ENCODE data around the gene STK32A.
"Not testable (repeated sequence)": the region's sequence is repeated elsewhere in the genome, so short reads cannot be mapped to it uniquely, and the experiment has no call there.

Gene STK32A

DNA sequence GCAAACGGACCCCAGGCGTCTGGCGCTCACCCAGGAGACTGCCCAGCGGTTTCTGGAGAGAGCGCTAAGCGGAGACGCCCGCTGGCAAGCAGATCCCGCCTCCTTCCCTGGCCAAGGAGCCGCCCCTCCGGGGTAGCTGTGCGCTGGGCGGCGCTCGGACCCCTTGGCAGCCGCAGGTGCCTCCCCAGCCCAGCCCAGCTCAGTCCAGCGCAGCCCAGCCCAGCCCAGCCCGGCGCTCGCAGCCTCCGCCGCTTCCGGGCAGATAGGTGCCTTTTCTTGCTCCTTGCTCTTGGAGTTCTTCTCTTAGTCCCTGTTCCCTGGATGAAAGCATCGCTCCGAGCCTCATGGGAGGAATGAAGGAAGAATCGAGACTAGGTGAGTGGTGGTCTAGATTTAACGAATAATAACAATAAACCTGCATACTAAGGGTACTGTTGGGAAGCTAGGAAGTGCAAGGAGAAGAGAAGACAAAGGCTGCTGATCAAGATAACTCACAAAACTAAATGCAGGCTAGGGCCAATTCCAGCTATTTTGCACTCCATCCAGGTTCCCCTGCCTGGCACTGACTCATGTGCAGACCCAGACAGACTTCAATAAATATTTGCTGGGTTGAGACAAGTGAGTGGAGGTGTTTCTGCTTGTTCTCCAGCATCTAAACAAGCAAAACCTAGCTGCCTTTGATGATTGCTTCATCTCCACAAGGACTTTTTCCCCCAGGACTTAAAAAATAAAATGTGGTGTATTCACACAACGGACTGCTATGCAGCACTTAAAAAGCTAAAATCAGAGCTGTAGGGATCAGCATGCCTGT is at the start of gene STK32A:
Gene STK32A (plus strand): TSS at position 202 of the 811 bp plus-strand sequence. CDS start 4,609 bp downstream, outside the sequence.
- no peak for DNase-seq (ENCODE audit: low read depth)

DNA sequence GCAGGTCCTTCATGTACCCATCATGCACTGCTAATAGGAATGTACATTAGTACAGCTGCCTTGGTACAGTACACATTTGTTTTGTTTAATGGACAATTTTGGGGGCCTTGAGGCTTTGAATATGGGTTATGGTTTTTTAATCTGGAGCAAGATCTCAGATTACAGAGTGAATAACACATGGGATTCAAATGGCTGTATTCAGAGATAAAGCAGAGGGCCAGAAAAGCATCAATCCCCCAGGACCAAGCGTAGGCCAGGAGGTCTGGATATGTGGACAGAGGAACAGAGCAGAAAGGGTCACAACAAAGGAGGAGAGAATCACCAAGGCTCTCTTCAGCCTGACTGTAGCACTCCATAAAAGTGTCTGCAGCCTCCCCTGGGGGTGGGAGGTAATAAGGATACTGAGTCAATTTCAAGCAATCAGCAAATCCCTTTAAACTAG is 47.7 kb upstream of the STK32A start:
- DNase-seq (ENCODE audit: low read depth), result no peak

DNA sequence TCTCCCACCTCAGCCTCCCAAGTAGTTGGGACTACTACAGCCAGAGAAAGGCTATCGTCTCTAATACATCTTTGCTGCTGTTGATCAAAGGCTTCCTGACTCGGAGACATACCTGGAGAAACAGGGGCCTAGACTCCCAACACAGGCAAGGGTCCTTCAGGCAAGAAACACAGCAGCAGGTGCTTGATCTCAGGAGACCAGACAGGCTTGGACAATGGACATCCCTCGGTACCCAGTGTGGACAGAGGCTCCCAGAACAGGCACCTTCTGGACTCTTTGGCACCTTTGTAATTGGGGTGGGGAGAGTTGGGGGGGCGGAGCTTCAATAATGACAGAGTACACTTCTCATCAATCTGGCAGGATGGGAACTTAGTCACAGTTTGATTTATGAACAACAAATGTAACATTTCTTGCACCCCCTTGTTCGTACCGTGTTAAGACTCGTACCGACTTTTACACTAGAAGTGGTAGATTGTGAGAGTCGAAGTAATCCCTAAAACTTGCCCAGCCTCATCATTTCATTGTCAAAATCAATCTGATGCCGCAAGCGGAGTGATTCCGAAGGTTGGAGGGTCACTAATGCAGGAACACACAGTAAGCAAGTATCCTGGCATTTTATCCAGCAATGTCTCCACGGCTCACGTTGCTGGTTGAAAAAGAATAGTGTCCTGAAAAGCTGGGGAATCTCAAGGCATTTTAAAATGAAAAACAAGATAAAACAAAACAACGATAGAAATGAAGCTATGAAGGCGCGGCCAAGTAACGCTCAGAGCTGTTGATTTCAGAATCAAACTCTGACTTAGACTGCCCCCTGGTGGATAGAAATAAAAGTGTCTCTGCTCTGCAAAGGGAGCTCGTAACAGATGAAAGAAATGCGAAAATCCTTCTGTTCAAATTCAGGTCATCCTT is 46.4 kb upstream of the STK32A start:
- no peak for DNase-seq (ENCODE audit: low read depth)

DNA sequence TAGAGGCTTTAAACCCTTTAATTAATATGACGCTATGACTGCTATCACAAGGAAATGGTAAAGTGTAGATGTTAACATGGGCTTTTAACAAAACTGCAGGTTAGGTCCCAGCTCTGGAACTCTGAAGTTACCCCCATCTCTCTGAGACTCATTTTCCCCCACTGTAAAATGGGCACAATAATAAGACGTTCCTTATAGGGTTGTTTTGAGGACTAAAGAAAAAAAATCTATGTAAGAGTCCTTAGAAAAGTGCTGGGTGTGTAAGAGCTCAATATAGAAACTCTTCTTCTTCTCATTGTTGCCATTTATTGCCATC is 45.8 kb upstream of the STK32A start:
- DNase-seq (ENCODE audit: low read depth), result no peak

DNA sequence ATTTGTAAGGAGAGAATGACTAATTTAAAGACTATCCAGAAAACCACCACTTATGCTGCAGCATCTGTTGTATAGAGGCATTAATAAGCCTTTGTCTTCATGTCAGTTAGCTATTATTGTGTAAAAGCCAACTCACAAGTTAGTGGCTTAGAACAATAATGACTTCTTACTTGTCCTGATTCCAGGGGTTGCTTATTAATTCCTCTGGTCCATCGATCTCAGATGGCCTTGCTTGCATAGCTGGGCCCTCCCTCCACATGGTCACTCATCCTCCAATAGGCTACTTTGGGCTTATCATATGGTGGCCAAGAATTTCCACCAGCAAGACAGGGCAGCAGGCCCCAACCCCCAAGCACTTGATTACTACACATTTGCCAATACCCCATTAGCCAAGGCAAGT is 44.5 kb upstream of the STK32A start:
- DNase-seq (ENCODE audit: low read depth), result no peak

DNA sequence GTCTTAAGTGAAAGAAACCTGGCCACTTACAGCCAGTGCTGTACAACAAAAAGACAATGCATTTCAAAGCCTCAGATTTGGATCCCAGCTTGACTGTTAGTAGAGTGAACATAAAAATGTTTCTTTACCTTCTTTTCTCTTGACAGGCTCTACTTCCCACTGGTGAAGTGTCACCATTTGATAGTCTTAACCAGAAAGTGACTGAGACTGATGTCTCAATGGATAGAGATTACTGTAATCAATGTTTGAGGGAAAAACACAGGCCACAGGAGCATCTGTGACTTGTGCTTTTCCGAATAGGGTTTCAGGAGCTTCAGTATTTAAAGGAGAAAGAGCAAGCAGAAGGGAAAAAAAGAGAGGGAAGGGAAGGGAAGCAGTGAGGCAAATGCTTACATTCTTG is 41.7 kb upstream of the STK32A start:
- no peak for DNase-seq (ENCODE audit: low read depth)

DNA sequence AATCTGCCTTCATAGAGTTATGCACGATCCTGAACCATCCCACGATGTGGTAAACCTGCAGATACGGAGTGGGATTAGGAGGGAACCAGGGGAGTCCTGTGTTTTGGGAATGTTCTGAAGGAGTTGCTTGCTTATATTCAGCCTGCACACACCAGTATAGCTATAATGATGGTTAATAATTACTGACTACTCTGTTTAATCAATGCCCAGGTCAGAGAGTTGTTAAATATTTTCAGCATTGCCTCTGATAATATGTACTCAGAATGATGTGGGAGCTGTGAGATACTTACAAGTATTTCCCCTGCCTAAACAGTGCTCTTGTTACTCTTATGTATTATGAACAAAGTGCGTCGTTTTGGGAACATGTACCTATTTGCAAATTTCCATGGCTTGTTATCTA is 34.8 kb upstream of the STK32A start:
- no peak for DNase-seq (ENCODE audit: low read depth)

DNA sequence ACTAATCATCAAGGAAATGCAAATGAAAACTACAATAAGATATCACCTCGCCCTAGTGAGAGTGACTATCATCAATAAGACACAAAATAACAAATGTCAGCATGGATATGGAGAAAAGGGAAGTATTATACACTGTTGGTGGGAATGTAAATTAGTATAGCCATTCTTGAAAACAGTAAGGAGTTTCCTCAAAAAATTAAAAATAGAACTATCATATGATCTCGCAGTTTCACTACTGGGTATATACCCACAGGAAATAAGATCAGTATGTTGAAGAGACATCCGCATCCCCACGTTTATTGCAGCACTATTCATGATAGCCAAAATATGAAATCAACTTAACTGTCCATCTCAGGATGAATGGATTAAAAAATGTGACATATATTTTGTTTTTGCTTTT is 31.6 kb upstream of the STK32A start:
- no peak for DNase-seq (ENCODE audit: low read depth)

DNA sequence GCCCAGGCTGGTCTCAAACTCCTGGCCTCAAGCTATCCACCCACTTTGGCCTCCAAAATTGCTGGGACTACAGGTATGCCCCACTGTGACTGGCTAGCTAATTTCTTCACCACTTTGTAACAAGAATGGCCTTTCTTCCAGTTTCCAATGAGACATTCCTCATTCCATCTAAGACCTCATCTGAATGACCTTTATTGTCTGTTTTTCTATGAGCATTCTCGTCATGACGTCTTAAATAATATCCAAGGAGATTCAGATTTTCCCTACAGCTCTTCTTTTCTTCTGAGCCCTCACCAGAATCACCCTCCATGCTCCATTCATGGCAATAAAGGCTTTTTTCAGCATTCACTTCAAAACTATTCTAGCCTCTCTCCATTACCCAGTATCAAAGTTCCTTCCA is 30.2 kb upstream of the STK32A start:
- DNase-seq (ENCODE audit: low read depth), result no peak

DNA sequence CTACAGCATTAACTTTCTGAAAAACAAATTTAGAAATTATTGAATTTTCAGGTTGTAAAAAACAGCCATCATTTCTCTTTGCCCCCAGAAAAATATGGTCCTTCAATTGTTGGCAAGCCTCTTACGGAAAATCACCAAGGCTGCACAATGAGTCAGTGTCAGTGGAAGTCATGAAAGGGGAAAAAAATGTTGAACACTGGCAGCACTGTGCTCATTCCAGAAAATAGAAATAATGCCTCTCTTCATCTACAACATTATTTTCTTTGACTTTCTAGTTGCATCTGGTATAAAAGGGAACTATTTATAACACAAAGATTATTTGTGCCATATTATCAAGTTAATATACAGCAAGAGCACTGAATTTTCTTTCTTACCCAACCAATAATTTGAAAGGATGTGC is 26.7 kb upstream of the STK32A start:
- no peak for DNase-seq (ENCODE audit: low read depth)

DNA sequence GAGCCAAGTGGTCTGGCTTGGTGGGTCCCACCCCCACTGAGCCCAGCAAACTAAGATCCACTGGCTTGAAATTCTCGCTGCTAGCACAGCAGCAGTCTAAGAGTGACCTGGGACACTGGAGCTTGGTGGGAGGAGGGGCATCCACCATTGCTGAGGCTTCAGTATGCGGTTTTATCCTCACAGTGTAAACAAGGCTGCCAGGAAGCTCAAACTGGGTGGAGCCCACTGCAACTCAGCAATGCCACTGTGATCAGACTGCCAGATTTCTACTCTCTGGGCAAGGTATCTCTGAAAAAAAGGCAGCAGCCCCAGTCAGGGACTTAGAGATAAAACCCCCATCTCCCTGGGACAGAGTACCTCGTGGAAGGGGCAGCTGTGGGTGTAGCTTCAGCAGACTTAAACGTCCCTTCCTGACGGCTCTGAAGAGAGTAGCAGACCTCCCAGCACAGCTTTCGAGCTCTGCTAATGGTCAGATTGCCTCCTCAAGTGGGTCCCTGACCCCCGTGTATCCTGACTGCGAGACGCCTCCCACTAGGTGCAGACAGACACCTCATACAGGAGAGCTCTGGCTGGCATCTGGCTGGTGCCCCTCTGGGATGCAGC is 18.2 kb upstream of the STK32A start:
- DNase-seq (ENCODE audit: low read depth), result no peak

DNA sequence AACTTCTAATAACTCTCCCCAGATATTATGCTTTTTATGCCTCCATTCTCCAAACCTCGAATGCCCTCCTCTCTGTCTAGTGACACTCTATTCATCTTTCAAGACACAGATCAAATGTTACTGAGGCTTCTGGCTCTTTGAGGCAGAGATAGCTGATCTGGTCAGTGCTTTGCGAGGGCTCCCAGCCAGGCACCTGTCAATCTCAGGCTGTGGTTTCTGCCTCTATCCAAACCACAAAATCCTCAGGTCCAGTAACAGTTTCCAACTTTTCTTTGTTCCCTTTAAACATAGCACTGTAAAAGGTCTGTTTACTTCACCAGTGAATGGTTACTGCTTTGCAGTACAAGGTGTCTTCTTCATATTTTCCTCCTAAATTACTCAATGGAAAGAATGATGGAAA is 11.5 kb upstream of the STK32A start:
- DNase-seq (ENCODE audit: low read depth), result no peak

DNA sequence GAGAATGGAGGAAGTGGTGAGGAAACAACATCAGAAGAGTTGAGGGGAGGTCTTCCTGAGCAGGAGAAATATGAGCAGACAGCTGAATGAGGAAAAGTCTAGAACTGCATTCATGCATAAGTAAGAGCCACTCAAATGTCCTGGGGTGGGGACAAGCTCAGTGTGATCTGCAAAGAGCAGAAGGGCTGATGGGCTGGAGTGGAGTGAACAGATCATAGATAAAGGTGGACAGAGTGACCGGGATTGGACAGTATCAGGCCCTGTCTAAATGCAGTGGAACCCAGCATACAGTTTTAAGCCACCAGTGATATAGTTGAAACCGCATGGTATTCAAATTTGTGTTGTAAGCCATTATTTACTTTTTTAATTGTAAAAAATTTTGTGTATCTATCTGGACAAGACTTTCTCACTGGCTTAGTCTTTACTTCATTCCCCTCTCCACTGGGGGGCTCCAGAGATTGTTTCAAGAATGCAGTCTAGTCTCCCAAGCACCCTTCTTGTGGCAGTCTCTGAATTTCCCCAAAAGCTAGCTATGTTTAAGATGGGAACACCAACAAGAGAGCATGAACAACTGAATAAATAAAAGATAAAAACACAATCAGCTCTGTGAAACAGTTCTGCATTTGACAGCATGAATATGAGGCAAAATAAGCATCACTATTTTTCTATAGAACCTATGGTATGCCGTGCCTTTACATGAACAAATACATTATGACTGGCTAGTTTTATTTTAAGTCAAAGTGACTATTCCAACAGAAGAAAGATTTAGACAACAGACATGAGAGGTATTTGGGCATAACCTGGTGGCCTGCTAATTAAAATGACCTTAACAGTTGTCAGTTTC is 10.7 kb upstream of the STK32A start:
- DNase-seq (ENCODE audit: low read depth), result no peak

DNA sequence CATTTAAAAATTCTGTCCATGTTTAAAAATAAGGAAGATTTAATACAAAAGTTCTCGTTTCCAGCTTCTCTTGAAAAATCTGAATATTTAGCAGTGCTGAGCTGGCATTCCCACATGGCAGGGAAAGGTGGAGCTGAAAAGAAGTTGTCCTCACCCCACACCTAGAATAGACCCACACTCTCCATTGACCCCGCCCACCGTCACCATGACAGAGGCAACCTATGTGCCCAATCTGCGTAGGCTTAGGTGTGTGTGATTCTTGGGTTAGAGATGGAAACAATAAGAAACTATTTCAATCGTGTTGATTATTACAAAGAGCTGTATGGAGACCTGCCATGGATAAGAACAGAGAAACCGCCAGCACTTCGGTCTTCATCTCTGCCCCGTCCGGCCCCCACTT is 8.9 kb upstream of the STK32A start:
- DNase-seq (ENCODE audit: low read depth), result no peak

DNA sequence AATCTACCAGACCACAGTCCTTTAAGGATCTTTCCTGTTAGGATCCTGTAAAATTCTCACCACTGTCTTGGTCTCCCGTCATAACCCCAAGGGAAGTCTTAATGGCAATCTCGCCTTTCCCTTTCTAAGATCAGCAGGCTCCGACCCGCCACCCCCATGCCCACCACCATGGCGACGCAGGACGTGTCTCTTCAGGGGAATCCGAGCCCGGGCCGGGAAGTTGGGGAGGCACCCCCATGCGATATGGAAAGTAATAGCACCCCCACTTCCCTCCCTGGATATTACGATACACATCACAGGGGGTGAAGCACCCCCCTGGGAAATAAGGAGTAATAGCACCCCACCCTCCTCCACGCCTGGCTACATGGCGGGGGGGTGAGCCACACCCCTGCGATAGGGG is 8.3 kb upstream of the STK32A start:
- no peak for DNase-seq (ENCODE audit: low read depth)

DNA sequence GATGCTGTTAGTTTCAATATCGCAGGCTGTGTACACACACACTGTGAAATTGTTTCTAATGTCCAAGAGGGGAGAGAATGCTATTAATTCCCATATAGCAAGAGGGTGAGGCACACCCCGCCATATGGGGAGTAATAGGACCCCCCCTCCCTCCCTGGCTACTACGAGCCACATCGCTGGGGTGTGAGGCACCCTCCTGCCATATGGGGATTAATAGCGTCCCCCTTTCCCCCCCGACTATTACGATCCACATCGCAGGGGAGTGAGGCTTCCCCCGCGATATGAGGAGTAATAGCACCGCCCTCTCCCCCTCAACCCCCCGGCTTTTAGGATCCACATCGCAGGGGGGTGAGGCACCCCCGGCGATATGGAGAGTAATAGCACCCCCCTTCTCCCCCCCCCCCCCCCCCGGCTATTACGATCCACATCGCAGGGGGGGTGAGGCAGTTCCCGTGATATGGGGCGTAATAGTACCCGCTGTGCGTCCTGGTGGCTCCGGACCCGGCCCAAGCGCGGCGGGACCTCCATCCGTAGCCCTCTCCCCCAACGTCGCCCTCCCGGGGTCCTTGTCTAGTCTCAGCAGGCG is 494 bp upstream of the STK32A start:
- DNase-seq (ENCODE audit: low read depth), result no peak

DNA sequence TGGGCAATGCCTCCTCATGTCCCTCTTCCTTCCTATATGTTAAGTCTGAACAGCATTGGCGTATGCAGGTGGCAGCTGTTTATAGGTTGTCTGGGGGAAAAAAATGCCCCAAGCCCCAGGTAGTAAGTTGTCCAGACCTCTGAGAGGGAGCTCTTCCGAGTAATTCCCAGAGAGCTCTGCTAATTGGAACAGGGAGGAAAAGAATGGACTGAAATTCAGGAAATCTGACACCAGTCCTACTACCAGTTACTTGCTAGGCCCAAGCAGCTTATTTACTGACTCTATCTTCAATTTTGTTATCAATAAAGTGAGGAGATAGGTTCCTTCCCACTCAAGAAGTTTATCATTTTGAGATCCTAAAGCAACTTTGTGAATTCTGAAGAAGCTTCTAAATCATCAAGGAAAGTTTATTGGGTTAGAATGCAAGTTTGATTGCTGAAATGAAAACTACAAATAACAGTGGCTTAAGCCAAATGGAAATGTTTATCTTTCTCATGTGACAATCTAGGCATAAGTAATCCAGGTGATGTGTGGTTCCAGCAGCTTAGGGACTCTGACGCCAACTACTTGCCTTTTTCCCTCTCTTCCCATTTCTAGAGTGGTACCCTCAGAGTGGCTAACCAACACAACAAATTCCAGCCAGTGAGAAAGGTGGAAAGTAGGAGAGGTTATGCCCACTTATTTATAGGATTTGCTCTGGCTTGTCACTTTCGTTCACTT is 5.6 kb downstream of the STK32A start:
- no peak for DNase-seq (ENCODE audit: low read depth)

DNA sequence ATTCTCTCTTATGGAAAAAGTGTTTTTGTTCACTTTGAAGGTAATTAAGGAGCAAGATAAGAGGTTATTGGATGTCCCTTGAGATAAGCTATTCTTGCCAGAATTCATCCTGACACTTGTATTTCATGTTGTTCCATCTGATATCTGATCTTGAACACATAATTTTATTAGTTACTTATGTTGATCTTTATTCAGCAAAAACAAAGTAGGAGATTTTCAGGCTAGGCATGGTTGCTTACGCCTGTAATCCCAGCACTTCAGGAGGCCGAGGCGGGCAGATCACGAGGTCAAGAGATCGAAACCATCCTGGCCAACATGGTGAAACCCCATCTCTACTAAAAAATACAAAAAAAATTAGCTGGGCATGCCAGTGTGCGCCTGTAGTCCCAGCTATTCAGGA is 8.4 kb downstream of the STK32A start:
- not testable (repeated sequence) for DNase-seq (ENCODE audit: low read depth)

DNA sequence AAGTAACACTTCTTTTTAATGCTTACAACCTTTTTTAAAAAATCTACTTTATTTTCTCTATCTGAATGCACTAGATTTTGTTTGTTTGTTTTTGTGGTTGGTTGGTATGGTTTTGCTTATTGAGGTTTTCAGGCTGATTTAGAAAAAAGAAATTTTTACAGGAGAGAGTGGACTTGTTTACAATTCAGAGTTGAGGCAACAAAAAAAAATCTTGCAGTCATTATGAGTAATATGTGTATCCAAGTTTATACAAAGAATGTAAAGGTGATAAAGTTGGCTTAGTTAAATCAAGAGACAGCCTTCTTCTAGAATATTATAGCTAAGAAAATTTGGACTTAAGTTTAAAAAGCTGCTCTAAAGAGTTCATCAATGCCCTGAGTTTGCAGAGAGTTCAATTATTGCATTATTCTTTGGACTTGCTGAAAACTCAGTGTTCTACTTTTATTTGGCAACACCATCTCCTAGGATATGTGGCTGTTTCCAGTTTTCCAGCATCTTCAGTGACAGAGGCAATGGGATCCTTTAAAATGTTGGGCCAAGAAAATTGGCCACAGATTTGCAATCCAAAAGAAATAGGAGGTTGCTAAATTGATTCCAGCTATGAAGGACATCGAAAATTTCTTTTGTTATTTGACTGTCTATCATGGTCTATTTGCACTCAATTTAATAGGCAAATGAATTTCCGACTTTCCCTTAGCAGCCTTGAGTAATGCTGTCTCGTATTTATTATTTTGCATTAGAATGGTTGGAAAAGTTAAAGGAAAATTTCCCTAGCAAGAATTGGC is 10.7 kb downstream of the STK32A start:
- no peak for DNase-seq (ENCODE audit: low read depth)

DNA sequence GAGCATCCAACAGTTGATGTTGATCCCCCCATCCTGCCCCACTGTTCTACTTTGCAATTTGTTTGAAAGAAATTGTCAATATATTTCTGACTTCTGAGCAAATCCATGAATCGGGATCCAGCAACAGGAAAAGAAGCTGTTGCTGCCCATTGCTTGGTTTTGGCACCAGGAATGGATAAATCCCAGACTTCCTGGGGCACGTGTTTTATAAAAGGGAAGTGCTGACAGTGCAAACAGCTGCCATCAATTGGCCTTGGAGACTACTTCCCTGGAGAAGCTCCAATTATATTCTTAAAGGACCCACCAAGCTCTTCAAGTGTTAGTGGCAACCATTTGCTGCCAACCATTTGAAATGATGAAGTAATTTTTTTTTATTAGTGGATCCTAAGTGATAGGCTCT is 13.7 kb downstream of the STK32A start:
- DNase-seq (ENCODE audit: low read depth), result no peak

Data from stimulated activated CD8-positive, alpha-beta memory T cell treated with anti-CD3 and anti-CD28 coated beads, Interleukin-12 subunit alpha, Interleukin-12 subunit beta, amount 100 ng/mL, for 4 hours (primary cell).